ENCODE measurements around the gene MRPL11. TPM values are rescaled to one million over a fixed set of nuclear protein-coding genes. Genes with fewer than 3 reads are reported as not detected.

Gene MRPL11
- total RNA-seq, 2 donors from 2014 or later = 81.9 to 131 TPM

DNA sequence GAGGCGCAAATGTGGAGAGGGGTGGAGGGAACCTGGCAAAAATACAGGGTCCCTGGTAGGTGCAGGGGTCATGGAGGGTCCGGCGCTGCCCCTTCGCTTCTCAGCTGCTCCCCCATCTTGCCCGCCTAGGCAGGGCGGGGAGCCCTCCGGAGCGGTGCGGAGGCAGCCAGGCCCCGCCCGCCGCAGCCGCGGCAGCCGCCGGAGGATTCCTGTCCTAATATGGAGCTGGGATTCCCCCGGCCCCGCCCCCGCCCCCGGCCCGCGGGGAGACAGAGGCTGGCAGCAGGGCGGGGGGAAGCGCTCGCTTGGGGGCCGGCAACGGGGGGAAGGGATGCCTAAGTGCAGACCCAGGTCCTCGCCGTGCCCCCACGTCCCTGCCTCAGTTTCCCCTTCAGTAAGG is 18.8 kb downstream of the MRPL11 start:
- ATAC-seq (no peak), DNase-seq (ENCODE audit: low spot score in 2 of 2) (no peak)
- Mint-ChIP-seq H3K9me3 (no peaks in the 10 kb centered on the region), H3K27ac (no peak overlapping the region), H3K36me3 (peaks cover 0 to 12% of the 10 kb centered on the region in 2 donors)

DNA sequence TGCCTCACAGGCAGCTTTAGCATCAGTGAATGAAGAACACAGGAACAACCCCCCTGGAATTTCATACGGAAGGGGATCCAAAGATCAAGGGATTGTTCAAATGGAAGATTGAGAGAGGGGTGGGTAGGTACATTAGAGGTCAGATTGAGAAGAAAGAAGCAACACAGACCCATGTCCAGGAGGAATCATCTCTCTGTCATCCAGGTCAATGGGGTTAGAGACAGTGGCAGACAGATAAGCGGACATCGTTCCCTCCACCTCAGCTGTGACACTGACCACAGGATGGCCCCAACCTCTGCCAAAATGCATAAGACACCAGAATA is 19.7 kb downstream of the MRPL11 start:
- no peak for DNase-seq (ENCODE audit: low spot score in 2 of 2)
- ATAC-seq = no peak
- Mint-ChIP-seq H3K27ac (no peak overlapping the region), H3K36me3 (peaks cover 0 to 12% of the 10 kb centered on the region in 2 donors), H3K9me3 (no peaks in the 10 kb centered on the region)

DNA sequence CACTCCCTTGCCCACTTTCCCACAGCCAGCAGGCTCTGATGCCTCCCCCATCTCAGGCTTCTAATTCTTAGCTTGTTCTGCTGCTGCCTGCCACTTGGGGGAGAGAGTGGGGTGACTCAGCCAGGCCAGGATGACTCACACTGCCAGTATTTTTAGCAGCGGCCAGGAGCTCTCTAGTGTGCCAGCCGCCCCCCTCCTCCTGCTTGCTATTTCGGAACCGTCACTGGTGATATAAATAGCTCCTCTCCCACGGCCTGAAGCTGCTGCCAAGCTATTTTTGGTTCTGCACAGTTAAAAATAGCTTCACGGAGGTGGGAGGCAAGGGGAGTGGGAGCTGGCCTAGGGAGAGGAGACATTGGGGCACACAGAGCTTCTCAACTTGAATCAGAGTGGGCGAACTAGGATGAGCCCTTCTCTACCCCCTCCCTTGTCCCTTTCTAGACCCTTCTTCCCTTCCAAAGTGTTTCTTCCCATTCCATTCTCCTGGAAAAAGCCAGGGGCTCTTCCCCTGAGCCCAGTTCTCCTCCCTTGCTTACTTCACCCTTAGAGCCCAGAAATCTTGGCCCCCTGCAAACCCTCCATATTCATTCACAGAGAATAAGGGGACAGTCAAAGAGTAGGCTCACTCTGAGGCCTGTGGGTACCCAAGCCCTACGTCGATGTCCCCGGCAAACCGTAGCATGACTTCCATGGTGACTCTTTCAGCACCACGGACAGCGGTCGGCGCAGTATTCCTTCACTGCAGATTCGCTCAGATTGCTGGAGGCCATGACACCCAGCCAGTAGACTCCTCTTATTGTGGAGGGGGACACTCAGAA is 20.3 kb downstream of the MRPL11 start:
- peaks cover 0 to 12% of the 10 kb centered on the region in 2 donors for H3K36me3 Mint-ChIP-seq
- no peak overlapping the region for H3K27ac Mint-ChIP-seq
- ATAC-seq (peak; percentile 93 to 97), DNase-seq (ENCODE audit: low spot score in 2 of 2) (peak; percentile 73 to 80)
- no peaks in the 10 kb centered on the region for H3K9me3 Mint-ChIP-seq

DNA sequence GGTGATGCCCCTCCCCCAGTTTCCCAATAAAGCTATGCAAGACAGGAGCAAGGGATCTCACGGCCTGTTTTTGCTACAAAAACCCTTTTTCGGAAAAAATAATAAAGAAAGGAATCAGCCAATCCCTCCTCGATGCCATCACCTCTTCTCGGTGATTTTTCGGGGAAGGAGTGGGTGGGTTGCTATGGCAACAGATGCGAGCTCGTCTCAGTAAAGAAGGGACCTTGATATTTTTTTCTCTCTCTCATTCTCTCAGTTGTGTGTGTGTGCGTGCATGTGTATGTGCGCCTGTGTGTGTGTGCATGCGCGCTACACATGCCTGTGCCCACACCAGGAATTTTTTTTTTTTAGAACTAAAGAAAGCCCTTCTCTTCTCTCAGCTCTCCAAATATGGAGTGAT is 21.6 kb downstream of the MRPL11 start:
- ATAC-seq (no peak), DNase-seq (ENCODE audit: low spot score in 2 of 2) (no peak)
- H3K36me3 Mint-ChIP-seq = peaks cover 0 to 12% of the 10 kb centered on the region in 2 donors
- H3K27ac Mint-ChIP-seq = no peak overlapping the region
- no peaks in the 10 kb centered on the region for H3K9me3 Mint-ChIP-seq

DNA sequence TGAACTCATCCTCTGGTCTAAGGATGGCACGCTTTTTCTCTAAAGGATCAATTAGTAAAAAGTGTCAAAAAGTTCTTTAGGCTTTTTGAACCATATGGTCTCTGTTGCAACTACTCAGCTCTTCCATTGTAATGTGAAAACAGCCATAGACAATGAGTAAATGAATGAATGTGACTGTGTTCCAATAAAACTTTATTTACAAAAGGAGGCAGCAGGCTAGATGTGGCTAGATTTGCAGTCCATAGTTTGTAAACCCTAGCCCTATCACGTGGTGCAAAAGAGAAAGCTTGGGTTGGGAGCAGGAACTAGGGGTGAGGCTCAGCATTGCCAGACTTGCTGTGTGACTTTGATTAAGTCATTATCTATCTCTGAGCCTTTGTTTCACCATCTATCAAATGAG is 23.2 kb downstream of the MRPL11 start:
- H3K36me3 Mint-ChIP-seq = peaks cover 0 to 12% of the 10 kb centered on the region in 2 donors
- H3K9me3 Mint-ChIP-seq = no peaks in the 10 kb centered on the region
- H3K27ac Mint-ChIP-seq = no peak overlapping the region
- ATAC-seq = no peak
- no peak for DNase-seq (ENCODE audit: low spot score in 2 of 2)

DNA sequence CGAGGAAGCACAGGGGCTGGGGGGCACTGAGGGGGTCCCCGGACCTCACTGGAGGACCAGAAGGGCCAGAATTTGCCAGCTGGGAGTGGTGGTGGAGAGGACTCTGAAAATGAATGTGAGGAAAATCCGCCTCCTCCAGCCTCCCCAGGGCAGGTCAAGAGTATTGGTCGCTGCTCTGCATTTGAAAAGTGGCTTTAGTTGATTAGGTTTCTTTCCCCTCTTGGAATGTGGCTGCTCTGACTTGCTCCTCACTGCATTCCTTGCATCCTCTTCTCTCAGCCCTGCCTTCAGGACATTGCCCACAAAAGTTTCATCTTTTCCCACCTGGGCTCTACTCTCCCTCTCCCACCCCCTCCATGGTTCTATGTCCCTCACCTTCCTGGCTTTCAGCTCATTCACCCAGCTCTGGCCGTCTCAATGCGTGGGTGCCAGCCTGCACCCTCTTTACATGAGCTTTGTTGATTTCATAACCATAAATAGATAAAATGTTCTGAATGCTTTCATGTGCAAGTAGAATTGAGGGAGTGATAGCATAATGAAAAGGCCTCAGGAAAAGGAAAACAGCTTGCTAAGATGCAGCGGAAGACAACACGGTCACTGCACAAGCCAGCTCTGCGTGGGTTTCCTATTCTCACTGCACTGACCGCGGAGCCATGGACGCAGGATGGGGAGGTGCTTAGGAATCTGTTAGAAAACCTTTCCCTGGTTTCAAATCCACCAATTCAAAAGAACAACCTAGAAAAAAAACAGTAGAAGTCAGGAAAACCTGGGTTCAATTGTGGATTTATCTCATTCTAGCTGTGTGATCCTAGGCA is 24.3 kb downstream of the MRPL11 start:
- Mint-ChIP-seq H3K36me3 (peaks cover 0 to 9% of the 10 kb centered on the region in 2 donors), H3K9me3 (no peaks in the 10 kb centered on the region), H3K27ac (no peak overlapping the region)
- DNase-seq (ENCODE audit: low spot score in 2 of 2) (no peak), ATAC-seq (no peak)

DNA sequence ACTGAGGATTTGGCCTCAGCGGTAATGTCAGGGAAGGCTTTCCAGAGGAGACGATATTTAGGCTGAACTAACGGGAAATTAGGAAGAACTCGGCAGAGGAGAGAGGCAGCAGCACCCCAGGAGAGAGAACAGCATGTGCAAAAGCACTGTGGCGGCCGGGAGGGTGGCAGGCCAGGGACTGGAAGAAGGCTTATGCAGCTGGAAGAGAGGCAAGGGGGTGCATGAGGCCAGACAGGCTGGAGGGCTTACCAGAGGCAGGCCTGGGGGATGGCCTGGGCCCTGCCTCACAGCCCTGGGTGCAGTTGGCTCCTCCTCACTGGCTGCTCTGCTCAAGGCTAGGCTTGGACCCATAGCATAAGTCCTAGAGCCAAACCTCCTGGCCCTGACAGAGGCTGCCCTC is 25.5 kb downstream of the MRPL11 start:
- no peak for ATAC-seq

DNA sequence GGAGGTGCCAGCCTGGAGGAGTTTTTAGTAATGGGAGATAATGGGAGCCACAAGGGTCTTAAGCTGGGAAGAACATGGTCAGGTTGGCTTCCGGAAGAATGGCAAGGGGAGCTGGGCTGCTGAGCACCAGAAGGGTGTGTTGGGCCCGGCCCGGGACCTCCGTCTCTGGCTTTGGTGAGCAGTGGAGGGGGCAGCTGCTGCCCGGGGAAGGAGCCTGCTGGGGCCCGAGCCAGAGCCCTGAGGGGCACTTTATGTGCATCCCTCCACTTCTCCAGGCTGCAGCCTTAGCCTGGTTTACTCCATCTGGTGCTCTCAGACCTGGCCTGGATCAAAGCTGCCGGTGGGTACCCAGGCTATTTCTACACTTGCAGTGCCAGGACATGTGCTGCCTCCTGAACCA is 26.5 kb downstream of the MRPL11 start:
- ATAC-seq (no peak), DNase-seq (ENCODE audit: low spot score in 2 of 2) (no peak)
- H3K9me3 Mint-ChIP-seq = no peaks in the 10 kb centered on the region
- no peaks in the 10 kb centered on the region for H3K36me3 Mint-ChIP-seq
- H3K27ac Mint-ChIP-seq = no peak overlapping the region

More for the DNA sequence above, 25.5 kb downstream of the MRPL11 start:
- DNase-seq (ENCODE audit: low spot score in 2 of 2) = no peak
- Mint-ChIP-seq H3K36me3 (no peaks in the 10 kb centered on the region), H3K27ac (no peak overlapping the region), H3K9me3 (no peaks in the 10 kb centered on the region)

DNA sequence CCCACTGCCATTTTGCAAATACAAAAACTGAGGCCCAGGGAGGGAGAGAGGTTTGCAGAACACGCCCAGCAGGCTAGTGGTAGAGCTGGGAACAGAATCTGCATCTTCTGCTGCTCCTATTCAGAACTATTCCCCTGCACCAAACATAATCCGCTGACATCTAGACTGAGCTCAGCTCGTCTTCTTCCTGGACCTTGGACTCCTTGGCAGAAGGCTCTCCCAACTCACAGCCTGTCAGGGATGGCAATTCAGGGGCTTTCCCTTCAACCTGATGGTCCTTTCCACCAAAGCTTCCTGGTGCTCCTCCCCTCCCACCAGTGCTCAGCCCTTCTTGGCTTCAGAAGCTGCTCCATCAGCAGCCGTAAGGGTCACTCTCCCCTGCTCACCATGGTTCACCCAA is 27.3 kb downstream of the MRPL11 start:
- Mint-ChIP-seq H3K36me3 (no peaks in the 10 kb centered on the region), H3K27ac (no peak overlapping the region), H3K9me3 (no peaks in the 10 kb centered on the region)
- ATAC-seq = no peak
- DNase-seq (ENCODE audit: low spot score in 2 of 2) = no peak

DNA sequence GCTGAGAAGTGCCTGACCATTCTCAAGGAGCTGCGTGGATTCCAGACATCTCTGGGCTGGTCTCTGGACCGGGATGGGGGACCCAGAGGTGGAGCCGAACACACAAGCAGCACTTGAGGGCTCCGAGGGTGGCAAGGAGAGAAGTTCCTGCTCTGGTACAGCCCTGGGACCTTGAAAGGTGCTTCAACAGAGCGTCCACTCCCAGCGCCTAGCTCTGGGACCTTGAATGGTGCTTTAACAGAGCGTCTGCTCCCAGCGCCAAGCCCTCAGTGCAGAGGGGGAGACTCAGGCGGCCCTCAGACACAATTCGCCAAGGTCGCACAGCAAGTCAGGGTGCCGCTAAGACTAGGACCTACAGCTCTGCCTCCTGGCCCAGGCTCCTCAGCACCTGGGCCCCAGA is 28.5 kb downstream of the MRPL11 start:
- DNase-seq (ENCODE audit: low spot score in 2 of 2) (no peak), ATAC-seq (no peak)
- Mint-ChIP-seq H3K36me3 (no peaks in the 10 kb centered on the region), H3K9me3 (no peaks in the 10 kb centered on the region), H3K27ac (no peak overlapping the region)

DNA sequence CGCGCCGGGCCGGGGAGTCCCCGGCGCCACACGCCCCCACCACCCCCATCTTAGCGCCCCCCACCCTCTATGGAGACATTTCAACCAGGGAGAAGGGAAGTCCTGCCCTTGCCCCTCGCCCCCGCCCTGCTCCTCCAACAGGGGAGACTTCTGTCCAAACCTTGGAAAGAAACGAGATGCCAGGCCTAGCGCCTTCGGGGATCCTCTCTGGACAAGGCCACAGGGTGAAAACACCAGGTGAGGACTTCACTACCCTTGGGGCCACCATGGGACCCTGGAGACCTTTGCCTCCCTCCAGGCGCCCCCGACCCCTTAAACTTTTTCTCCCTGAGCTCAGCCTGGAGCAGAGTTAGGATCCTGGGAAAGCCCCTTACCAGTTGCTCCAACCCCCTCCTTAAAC is 29.4 kb downstream of the MRPL11 start:
- Mint-ChIP-seq H3K9me3 (no peaks in the 10 kb centered on the region), H3K36me3 (no peaks in the 10 kb centered on the region), H3K27ac (no peak overlapping the region)
- DNase-seq (ENCODE audit: low spot score in 2 of 2) (no peak), ATAC-seq (no peak)

DNA sequence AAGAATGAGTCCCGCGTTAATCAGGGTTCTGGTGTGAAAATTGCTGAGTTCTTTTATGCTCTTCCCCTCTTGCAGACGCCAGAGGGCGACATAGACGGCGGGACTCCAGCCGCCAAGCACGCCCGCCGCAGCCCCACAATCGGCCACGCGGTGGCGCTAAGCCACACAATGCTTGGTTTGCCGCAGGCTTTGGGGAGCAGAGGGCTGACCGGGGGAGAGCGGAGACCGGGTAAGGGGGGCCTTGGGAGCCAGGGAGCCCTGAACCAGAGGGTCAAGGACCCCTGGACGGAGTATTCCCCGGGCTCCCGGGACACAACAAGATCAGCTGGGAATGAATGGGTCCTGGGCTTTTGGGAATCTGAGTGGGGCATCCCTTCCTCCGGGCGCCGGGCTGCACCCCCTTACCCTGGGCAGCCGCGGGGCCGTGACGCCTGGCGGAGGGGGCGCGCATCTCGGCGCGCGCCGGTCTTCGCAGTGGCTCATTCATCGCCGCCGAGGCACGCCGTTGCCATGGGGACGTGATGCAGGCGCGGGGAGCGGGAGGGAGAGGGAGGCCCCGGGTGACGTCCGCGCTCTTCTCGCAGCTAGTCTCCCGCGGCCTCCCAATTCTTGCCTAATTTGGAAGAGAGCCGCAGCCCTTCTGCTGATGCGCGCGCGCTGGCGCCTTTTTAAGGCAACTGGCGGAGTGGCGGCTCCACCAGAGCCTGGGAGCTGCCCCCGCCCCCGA is 30.0 kb downstream of the MRPL11 start:
- ATAC-seq = peak; percentile 94 to 96

DNA sequence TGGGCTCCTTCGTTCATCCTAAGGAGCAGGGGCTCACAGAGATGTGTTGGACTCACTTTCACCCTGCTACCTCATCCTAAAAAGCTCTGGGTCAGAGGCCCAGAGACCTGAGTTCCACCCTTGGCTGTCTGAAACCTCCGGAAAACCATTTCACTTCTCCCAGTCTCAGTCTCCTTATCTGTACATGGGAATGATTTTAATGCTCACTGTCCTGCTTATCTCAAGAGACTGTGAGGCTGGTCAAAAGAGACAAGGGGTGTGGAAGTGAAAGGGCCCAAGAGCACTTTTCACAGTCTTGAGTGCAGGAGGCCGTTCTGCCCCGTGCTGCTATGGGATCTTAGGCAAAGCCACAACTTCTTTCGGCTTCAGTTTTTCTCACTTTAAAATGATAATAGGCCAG is 31.0 kb downstream of the MRPL11 start:
- Mint-ChIP-seq H3K27ac (no peak overlapping the region), H3K9me3 (no peaks in the 10 kb centered on the region), H3K36me3 (no peaks in the 10 kb centered on the region)
- no peak for DNase-seq (ENCODE audit: low spot score in 2 of 2)
- ATAC-seq = no peak

More for the DNA sequence above, 30.0 kb downstream of the MRPL11 start:
- DNase-seq (ENCODE audit: low spot score in 2 of 2) = peak; percentile 88 to 100
- H3K36me3 Mint-ChIP-seq = no peaks in the 10 kb centered on the region
- no peaks in the 10 kb centered on the region for H3K9me3 Mint-ChIP-seq
- H3K27ac Mint-ChIP-seq = no peak overlapping the region

DNA sequence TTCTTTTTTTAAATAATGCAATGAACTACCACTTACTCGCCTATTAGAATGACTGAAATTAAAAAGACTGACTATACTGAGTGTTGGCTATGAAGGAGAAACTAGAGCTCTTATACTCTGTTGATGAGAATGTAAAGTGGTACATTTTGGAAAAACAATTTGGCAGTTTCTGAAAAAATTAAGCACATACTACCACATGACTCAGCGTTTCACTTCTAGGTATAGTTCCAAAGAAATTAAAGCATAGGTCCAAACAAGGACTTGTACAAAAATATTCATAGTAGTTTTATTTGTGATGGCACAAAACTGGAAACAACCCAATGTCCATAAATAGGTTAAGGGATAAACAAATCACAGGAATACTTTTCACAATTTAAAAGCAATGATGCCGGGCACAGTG is 44.7 kb downstream of the MRPL11 start:
- H3K36me3 Mint-ChIP-seq = no peaks in the 10 kb centered on the region
- no peak for ATAC-seq

DNA sequence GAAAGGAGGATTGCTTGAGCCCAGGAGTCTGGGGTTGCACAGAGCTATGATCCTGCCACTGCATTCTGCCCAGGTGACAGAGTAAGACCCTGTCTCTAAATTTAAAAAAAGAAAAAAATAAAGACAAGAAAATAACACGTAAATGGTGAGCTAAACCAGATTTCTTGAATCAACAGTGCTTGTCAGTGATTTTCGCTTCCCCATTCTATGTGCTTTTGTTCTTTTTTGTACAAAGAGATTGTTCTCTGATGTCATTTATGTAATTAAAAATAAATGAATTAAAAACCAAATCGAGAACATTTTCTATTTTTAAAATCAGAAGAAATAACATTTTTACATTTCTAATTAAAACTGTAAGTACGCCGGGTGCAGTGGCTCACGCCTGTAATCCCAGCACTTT is 47.3 kb downstream of the MRPL11 start:
- DNase-seq (ENCODE audit: low spot score in 2 of 2) (no peak), ATAC-seq (no peak)
- no peaks in the 10 kb centered on the region for H3K9me3 Mint-ChIP-seq
- no peaks in the 10 kb centered on the region for H3K36me3 Mint-ChIP-seq
- no peak overlapping the region for H3K27ac Mint-ChIP-seq

More for the DNA sequence above, 44.7 kb downstream of the MRPL11 start:
- no peaks in the 10 kb centered on the region for H3K9me3 Mint-ChIP-seq
- H3K27ac Mint-ChIP-seq = no peak overlapping the region
- no peak for DNase-seq (ENCODE audit: low spot score in 2 of 2)

DNA sequence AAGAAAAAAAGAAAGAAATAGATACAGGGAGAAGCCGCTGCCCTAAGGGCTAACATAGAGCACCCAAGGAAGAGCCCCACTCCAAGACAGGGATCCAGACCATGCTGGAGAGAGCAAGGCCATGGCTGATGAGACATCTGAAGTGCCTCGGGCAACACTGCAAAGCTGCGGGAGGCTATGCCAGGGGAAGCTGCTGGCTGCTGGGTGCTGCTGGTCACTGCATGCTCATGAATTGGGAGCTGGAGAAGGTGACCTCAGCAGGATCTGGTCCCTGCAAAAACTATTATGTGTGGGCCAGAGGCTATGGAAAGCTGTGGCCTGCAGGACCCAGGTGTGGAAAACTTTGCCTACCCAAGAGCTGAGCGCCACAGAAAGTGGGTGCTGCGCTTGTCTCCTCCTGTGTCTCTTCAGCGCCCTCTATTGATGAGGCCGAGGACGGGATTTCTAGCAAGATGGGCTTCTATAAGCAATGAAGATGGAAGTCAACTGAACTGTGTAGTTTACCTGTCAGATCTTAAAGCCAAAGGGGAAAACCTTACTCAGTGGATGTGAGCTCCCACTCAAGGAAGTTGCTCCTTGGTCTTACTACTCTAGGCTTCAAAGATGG is 49.8 kb downstream of the MRPL11 start:
- no peak overlapping the region for H3K27ac Mint-ChIP-seq
- H3K36me3 Mint-ChIP-seq = no peaks in the 10 kb centered on the region
- no peaks in the 10 kb centered on the region for H3K9me3 Mint-ChIP-seq
- DNase-seq (ENCODE audit: low spot score in 2 of 2) (peak in 1 of 2 donors; percentile 81), ATAC-seq (peak; percentile 79 to 80)

All from activated naive CD4-positive, alpha-beta T cell treated with anti-CD3 and anti-CD28 coated beads, Interleukin-2, amount 50 U/mL, for 72 hours (primary cell).